ENCODE measurements around the gene RFX4. TPM values are rescaled to one million over a fixed set of nuclear protein-coding genes. Genes with fewer than 3 reads are reported as not detected.

Gene RFX4
- total RNA-seq, 1 donor from 2014 or later = not detected

DNA sequence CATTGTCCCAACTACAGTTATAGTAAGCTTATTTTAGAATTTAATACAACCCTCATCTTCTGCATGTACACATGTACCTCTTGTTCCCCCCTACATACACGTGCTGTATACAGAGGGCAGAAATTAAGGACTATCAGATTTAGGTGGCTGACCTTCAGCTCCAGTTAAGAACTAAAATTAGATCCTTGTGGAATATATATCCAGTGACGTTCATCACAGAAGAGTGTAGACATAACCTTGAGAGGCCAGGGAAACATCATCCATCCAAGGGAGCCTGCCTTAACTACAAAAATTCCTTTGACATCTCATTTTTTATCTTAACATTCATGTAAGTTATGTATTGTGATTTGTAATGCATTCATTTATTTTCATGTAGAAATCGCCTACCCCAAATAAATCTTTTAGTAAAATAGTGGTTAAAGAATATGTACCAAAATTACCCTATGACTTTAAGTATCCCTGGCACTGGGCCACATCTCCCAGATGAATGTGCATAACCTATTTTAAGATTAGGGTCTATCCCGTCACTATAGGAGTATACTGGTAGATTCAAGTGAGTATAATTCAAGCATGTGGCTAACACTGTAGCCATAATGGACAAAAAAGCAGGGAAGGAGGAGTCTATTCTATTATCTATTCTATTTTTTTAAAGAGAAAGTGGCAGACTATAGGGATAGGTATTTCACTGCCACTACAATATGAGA is 219.2 kb downstream of the RFX4 start:
- Histone ChIP-seq H3K36me3 (peaks cover 21% of the 10 kb centered on the region), H3K4me1 (no peaks in the 10 kb centered on the region), H3K27ac (no peak overlapping the region), H3K4me3 (no peak overlapping the region), H3K9me3 (no peaks in the 10 kb centered on the region), H3K27me3 (no peaks in the 10 kb centered on the region)
- ATAC-seq (no peak), DNase-seq (no peak)
- intact Hi-C loops (cut with DNase I) = no loop called here
- TF ChIP-seq, protein P1, sequence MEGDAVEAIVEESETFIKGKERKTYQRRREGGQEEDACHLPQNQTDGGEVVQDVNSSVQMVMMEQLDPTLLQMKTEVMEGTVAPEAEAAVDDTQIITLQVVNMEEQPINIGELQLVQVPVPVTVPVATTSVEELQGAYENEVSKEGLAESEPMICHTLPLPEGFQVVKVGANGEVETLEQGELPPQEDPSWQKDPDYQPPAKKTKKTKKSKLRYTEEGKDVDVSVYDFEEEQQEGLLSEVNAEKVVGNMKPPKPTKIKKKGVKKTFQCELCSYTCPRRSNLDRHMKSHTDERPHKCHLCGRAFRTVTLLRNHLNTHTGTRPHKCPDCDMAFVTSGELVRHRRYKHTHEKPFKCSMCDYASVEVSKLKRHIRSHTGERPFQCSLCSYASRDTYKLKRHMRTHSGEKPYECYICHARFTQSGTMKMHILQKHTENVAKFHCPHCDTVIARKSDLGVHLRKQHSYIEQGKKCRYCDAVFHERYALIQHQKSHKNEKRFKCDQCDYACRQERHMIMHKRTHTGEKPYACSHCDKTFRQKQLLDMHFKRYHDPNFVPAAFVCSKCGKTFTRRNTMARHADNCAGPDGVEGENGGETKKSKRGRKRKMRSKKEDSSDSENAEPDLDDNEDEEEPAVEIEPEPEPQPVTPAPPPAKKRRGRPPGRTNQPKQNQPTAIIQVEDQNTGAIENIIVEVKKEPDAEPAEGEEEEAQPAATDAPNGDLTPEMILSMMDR (IDR thresholded peaks at IDR 0.05) = no peak

DNA sequence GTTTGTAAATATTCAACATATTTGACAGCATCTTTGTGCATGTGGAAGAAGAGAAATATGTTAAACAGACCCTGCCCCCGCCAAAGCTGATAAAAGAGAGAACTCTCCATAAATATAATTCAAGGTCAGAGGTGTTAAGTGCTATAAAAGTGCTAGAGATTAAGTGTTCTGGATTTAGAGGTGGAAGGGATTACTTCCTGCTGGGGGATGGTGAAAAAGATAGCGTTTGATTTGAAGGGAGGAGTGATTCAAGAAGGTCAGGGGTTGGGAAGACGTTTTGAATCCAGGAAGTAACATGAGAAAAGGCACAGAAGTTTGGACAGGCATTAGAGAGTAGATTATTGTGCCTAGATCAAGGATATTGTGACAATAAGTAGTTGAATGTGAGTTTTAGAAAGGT is 221.9 kb downstream of the RFX4 start:
- Histone ChIP-seq H3K27me3 (no peaks in the 10 kb centered on the region), H3K4me3 (no peak overlapping the region), H3K36me3 (peaks cover 21% of the 10 kb centered on the region), H3K27ac (no peak overlapping the region), H3K9me3 (no peaks in the 10 kb centered on the region), H3K4me1 (no peaks in the 10 kb centered on the region)
- DNase-seq (no peak), ATAC-seq (no peak)
- TF ChIP-seq, protein P1 (IDR thresholded peaks at IDR 0.05) = no peak
- intact Hi-C loops (cut with DNase I) = no loop called here

Other genes with a start within 250 kb of the RFX4 start
- 11.3 TPM for gene POLR3B, start 225.3 kb upstream of the RFX4 start, total RNA-seq
- gene RIC8B, start 191.7 kb downstream of the RFX4 start, total RNA-seq = 11.6 TPM